Measurements from ENCODE around the gene SGSM1.

DNA sequence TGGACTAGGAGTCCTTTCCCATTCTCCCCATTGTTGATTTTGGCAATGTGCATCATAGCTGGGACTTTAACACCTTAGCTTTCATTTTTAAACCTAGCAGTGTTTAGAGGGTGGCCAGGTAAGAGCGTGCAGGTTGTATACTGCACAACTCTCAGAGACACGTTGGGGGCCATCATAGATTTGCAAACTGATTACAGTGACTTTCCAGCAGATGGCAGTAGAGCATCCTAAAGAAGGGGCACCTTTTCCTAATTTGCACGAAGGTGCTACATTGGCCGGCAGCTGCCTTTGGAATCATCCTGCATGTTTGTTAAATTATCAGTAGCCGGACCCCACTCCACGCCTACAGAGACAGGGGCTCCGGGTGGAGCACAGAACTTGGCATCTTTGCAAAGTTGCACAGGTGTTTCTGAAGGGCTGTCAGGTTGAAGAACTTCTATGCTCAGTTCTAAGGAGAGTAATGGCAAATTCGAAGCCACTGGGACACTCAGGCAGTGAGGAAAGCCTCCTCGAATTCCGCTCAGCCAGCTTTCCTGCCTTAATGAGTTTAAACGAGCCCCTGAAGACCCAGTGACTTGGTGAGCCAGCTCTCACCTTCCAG is 132.8 kb downstream of the SGSM1 start:
- TF ChIP-seq, protein P1, sequence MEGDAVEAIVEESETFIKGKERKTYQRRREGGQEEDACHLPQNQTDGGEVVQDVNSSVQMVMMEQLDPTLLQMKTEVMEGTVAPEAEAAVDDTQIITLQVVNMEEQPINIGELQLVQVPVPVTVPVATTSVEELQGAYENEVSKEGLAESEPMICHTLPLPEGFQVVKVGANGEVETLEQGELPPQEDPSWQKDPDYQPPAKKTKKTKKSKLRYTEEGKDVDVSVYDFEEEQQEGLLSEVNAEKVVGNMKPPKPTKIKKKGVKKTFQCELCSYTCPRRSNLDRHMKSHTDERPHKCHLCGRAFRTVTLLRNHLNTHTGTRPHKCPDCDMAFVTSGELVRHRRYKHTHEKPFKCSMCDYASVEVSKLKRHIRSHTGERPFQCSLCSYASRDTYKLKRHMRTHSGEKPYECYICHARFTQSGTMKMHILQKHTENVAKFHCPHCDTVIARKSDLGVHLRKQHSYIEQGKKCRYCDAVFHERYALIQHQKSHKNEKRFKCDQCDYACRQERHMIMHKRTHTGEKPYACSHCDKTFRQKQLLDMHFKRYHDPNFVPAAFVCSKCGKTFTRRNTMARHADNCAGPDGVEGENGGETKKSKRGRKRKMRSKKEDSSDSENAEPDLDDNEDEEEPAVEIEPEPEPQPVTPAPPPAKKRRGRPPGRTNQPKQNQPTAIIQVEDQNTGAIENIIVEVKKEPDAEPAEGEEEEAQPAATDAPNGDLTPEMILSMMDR (IDR thresholded peaks at IDR 0.05): peak; percentile 13 to 82 (median 70)
- TF ChIP-seq POLR2A (IDR thresholded peaks at IDR 0.05): no peak
